GM21515 (cell line): Measurements from ENCODE around the gene SMCHD1.
"Not testable (repeated sequence)": the region's sequence is repeated elsewhere in the genome, so short reads cannot be mapped to it uniquely, and the experiment has no call there.

Experiments
- ATAC-seq: cut with Tn5 transposase; IDR thresholded peaks from one replicate; pipeline ENCODE4 v1.9.1; 2021; ENCODE audit not compliant: unreplicated experiment

SMCHD1 gene

DNA sequence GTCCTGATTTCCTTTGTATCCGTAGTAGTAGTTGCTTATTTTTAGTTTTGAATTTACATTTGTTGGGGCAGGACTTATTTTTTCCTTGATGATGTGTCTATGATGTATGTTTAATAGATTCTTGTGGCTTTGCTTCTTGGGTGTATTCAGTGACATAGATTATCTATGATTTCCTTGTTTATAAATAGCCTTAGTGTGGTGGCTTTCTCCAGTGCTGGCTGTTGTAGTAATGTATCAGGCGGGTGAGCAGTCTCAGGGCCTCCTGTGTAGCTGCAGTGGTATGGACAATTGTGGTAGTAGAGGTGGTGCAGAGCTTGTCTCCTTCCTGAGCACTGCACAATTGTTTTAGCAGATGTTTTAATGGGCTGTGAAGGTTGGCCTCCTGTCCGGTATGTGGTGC lies 60.5 kb downstream of the SMCHD1 start:
- no peak for ATAC-seq

DNA sequence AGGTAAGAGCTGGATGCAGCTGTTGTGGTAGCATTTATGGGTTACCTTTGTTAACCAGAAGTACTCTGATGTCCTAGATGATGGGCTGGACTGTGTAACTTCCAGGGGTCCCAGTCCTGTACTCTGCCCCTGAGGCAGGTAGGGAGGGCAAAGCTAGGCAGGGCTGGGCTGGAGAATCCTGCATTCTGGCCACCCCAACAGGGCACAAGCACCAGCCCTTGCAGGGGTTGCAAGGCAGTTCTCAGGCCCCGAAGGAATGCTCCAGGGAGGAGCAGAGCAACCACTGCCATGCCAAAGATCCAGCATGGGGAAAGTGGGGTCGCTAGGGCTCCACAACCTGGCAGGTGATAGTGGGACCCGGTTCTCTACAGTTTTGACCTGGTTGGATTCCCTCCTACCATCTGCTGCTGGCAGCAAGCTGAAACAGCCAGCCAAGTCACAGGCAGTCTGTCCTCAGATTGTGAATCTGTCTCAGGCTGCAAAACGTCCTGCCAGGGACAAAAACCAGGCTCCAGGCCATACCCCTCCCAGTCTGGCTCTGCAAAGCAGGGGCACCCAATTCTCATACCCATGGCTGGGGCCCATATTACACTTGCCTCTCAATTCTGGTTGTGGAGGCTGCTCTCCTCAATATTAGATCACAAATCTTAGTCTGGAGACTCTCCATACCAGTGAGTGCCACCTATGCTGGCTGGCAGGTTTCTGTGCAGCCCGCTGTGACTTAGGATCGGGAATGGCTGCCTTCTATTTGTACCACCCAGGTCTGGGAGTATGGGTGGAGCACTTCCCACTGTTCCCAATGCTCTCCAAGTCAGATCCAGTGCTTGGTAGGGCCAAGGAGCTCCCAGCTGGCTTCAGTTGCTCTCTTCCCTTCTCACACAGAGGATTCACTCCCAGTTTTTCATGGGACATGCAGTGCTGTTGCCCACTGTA lies 61.1 kb downstream of the SMCHD1 start:
- ATAC-seq: no peak

DNA sequence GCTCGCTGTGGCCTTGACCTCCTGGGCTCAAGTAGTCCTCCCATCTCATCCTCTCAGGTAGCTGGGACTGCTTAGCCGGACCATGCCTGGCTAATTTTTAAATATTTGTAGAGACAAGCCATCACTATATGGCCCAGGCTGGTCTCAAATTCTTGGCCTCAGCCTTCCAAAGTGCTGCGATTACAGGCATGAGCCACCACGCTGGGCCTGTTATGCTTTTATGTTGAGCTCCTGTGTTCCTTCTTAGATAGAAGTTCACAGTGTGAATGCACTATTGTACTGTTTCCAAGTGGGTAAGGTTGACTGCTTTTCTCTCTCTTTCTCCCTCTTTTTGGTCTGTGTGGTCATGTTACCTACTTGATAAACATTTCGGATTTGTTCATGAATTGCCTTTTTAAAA lies 61.9 kb downstream of the SMCHD1 start:
- ATAC-seq: no peak

DNA sequence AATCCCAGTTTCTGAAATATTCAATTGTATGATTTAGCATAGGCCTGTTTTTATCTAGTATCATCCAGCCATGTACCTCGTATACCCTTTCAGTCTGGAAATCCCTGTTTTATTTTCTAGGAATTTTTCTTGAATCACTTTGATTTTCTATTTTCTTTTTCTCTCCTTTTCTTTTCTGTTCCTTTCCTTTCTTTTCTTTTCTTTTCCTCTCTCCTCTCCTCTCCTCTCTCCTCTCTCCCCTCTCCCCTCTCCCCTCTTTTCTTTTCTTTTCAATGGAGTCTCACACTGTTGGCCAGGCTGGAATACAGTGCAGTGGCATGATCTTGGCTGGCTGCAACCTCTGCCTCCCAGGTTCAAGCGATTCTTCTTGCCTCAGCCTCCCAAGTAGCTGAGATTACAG lies 63.5 kb downstream of the SMCHD1 start:
- ATAC-seq: no peak

DNA sequence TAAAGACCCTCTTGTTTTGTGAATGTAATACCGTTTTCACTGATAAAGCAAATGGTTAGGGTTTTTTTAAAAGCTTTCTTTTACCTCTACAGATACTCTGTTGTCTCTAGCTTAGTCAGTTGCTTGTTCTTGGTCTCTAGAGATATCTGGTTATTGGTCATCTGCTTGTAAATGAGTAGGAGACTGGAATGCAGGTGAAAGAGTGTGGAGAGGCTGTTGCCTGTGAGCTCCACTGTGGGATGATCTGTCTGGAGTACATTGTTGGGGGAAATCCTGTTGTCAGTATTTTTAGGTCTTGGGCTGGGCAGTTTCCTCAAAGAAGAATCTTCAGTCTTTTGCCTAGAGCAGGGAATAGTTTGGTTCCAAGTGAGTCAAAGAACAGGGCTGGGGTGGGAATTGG lies 67.7 kb downstream of the SMCHD1 start:
- no peak for ATAC-seq

DNA sequence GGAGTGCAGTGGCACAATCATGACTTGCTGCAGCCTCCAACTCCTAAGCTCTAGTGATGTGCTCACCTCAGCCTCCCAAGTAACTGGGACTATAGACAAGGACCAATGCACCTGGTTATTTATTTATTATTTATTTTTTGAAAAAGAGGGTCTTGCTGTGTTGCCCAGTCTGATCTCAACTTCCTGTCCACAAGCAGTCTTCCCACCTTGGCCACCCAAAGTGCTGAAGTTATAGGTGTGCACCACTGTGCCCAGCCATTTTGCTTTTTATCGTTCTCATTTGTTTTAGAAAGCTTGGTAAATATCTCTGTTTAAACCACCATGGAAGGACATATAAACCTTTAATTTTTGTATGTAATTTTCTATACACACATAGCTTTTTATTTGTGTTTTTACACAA lies 74.2 kb downstream of the SMCHD1 start:
- no peak for ATAC-seq

DNA sequence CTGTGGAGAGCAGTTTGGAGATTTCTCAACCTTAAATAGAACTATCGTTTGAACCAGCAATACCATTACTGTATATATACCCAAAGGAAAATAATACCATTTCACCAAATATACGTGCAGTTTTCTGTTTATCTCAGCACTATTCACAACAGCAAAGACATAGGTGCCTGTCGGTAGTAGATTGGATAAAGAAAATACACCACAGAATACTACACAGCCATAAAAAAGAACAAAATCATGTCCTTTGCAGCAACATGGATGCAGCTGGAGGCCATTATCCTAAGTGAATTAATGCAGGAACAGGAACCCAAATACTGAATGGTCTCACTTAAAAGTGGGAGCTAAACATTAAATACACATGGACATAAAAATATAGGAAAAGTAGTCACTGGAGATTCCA lies 81.3 kb downstream of the SMCHD1 start:
- ATAC-seq: no peak

DNA sequence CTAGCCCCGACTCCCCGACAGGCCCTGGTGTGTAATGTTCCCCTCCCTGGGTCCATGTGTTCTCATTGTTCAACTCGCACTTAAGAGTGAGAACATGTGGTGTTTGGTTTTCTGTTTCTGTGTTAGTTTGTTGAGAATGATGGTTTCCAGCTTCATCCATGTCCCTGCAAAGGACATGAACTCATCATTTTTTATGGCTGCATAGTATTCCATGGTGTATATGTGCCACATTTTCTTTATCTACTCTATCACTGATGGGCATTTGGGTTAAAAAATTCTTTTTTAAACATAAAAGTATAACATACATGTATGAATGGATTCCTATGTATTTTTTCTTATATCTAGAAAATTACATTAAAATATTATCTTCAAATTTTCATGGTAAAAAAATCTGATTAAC lies 84.6 kb downstream of the SMCHD1 start:
- not testable (repeated sequence) for ATAC-seq

DNA sequence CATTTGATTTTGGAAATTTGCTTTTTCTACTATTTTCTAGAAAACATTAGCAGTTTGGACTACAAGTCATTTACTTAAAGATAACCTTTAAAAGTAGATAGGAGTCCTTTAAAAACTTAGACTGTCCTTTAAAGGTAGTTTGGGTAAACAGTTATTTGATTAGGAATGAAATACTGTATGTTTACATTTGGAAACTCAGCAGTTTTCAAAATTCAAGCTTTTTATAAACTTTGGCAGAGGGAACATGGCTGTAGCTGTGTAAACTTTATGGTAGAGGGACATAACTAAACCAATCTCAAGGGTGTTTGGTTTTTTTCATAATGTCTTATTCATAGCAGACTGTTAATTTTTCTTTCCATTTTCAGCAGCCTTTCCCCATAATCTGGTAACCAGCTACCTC lies 90.7 kb downstream of the SMCHD1 start:
- no peak for ATAC-seq

DNA sequence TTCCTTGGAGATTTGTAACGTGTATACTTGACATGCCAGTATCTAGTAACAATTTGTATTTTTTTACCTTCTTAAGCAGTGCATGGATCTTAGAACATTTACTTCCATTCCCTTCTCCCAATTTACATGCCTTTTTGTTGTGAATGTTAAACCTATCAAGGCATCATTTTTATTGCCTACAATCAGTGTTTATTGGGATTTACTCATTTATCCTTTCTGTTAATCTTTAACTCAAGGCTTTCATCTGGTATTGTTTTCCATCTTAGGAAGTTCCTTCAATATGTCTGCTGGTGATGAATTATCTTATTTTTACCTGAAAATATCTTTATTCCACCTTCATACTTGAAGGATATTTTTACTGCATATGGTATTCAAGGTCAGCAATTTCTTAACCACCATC lies 102.8 kb downstream of the SMCHD1 start:
- no peak for ATAC-seq

DNA sequence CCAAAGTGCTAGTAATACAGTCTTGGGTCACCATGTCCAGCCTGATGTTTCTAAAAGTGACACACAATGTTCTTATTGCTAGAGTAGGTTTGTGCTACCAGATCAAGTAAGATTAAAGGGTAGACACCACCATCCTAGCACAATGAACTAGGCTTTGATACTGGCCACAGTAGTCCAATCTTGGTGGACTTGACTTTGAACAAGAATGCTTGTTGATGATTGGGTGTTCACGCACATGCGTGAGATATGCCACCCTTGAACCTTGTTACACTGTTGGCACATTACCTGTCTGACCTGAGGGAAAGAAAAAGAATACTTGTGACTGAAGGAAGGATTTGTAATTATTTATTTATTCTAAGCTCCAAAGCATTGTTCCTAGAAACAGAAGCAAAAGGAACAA lies 119.1 kb downstream of the SMCHD1 start:
- ATAC-seq: no peak

DNA sequence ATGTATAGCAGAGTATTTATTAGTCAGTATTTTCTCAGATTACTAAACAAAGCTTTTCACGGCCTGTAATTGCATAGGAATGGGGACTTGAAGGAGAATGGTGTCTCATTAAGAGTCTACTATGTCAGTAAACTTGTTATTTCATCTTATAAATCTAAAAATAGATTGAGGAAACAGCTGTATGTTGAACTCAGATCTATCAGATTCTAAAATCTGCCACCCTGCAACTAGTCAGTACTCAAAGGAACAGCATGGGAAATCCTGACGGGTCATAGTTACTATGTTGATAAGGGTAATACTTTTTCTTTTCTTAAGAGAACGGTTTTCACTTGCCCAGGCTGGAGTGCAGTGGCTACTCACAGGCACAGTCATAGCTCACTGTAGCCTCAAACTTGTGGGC lies 121.1 kb downstream of the SMCHD1 start:
- ATAC-seq: no peak

DNA sequence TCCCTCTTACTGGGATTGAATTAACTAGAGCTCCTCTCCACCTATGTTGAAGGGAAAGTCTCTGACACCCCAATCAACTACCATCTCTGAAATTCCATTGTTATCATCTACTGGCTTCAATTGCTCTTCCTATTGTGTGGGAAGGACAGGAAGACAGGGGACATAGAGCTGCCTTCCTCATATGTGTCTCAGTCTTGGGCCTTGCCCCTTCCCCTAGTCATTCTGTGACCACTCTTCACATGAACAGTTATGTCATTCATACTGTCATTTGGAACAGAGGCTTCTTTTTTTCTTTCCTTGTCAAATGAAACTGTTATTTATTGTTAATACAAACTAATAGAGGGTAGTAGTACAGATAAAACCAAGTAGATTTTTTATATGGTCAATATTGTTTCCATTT lies 121.7 kb downstream of the SMCHD1 start:
- no peak for ATAC-seq

DNA sequence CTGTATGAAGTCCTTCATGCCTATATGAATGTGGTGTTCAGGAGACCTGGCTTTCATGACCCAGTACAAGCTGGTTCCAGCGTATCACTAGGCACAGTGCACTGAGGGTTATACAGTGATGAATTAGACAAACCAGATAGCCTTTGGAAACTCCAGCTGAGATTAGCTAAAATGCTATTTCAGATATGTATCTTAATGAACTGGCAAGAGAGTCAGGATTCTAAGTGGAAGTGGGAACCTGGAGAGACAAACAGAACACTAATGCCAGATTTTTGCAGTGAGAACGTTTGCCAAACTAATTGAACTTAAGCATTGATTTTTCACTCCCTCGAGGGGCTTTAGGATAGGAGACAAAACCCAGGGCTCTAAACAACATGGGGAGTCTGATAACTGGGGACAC lies 125.2 kb downstream of the SMCHD1 start:
- ATAC-seq: no peak

DNA sequence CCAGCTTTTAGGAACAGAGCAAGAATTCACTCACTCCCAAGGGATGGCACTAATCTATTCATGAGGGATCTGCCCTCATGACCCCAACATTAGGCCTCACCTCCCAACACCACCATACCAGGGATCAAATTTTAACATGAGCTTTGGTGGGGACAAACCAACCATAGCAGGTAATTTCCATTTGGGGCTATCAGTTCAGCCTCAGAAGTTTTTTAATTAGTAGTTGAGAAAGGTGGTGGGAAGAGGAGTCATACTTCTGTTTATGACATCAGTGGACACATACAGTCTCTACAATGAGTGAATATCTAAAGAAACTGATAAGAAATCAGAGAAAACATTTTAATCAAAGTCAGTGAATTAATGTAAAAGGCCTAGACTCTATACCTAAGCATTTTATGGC lies 131.7 kb downstream of the SMCHD1 start:
- ATAC-seq: no peak

DNA sequence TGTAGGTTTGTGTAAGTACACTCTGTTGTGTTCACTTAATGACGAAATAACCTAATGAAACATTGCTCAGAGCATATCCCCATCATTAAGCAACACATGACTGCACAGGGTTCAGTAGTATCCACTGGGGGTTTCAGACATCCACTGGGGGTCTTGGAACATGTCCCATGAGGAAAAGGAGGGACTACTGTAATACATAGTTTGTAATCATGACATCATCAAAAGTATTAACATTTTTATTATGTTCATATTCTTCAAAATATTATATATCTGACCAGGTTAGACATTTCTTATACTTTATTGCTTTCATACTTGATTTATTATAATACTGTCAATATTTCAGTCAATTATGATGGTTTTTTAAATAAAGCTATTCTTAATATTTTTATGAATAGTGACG lies 136.9 kb downstream of the SMCHD1 start:
- no peak for ATAC-seq

DNA sequence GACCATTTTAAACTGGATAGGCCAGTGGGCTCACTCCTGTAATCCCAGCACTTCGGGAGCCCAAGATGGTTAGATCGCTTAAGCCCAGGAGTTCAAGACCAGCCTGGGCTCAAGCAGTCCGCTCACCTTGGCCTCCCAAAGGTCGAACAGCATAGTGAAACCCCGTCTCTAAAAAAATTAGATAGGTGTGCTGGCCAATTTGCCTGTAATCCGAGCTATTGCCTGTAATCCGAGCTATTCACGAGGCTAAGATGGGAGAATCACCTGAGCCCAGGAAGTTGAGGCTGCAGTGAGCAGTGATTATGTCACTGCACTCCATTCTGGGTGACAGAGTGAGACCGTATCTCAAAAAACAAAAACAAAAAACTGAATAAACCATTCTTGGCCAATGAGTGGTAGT lies 138.6 kb downstream of the SMCHD1 start:
- no peak for ATAC-seq

DNA sequence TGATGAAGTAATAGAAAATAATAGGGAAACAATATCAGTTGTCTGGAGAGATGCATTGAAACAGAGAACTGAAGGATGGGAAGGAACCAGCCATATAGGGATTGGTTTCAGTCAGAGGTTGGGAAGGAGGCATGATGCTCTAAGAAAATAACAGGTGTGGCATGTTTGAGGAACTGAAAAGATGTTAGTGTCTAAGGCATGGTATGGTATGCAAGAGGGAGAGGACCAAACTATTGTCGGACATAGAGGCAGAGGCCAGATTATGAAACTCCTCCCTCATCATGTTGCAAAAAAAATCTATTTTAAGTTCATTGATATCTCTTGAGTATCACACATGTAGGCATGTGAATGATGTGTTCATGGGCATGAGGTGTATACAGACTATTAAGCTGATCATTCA lies 142.4 kb downstream of the SMCHD1 start:
- ATAC-seq: peak; percentile 70

DNA sequence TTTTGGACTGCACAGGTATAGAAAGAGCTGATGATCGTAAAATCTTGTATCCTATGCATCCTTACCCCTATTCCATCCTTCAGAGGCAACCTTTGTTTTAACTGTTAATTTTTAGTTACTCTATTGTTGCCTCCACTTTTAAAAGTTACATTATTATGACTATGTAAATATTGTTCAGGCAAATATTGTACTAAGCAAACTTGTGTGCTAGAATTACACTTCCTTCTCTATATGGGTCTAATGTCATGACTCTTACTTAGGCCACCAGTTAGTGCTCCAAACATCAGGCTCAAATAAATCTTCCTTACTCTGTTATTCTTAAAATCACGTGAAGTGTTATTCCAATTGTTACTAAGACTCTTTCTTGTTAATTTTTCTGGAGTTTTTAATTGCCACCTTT lies 143.8 kb downstream of the SMCHD1 start:
- ATAC-seq: no peak

DNA sequence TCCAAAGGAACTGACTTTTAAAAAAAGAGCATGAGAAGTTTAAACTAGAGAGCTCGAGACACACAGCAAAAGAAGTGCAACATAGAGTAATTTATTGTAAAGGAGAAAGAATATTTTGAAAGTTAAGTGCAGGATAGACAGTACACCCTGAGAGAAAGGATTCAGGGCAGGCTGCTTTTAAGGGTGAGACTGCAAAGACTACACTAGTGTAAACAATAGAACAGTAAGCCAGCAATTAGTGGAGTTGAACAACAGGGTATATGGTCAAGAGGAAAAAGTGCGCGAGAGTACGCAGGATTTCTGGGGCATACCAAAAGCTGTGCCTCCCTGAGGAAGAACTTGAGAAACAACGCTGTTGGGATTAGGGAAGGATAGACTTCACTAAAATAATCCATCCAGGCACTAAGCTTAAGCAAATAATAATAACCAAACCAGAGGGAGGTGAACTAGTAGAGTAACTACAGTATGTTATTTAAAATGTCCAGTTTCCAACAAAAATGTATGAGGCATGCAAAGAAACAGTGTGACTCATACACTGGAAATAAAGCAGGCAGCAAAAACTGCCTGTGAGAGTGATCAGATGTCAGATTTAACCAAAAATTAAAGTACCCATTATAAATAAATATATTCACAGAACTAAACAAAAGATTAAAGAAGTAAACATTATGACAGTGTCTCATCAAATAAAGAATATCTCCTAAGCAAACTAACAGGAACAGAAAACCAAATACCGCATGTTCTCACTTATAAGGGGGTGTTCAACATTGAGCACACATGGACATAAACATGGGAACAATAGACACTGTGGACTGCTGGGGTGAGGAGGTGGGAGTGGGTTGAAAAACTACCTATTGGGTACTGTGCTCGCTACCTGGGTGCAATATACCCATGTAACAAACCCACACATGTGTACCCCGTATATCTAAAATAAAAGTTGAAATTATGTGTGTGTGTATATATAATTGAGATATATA lies 150.7 kb downstream of the SMCHD1 start:
- no peak for ATAC-seq

DNA sequence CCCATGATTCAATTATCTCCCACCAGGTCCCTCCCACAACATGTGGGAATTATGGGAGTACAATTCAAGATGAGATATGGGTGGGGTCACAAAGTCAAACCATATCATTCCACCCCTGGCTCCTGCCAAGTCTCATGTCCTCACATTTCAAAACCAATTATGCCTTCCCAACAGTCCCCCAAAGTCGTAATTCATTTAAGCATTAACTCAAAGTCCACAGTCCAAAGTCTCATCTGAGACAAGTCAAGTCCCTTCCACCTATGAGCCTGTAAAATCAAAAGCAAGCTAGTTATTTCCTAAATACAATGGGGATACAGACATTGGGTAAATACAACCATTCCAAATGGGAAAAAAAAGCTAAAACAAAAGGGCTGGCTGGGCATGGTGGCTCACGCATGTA lies 153.1 kb downstream of the SMCHD1 start:
- ATAC-seq: not testable (repeated sequence)

DNA sequence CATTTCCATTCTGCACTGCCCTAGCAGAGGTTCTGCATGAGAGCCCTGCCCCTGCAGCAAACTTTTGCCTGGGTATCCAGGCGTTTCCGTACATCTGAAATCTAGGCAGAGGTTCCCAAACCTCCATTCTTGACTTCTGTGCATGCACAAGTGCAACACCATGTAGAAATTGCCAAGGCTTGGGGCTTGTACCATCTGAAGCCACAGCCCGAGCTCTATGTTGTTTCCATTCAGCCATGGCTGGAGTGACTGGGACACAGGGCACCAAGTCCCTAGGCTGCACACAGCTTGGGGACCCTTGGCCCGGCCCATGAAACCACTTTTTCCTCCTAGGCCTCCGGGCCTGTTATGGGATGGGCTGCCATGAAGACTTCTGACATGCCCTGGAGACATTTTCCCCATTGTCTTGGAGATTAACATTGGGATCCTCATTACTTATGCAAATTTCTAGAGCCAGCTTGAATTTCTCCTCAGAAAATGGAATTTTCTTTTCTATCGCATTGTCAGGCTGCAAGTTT lies 154.2 kb downstream of the SMCHD1 start:
- ATAC-seq: not testable (repeated sequence)
